K562 (cell line): ENCODE results near the gene HCAR1. TPM values are rescaled to one million over a fixed set of nuclear protein-coding genes. Genes with fewer than 3 reads are reported as not detected.

Experiments used
- ATF1 ChIP-seq, 2 experiments: fragments of 450-650 bp in 1 of 2; IDR thresholded peaks; 2 replicates each; pipeline ENCODE4 v1.6.1; 2016; ENCODE audit warnings: missing compliant biosample characterization in 1 of 2, missing genetic modification characterization in 1 of 2
- CEBPG ChIP-seq, 3 experiments: fragments of 200-800 bp in 1 of 3; sonication (Bioruptor generic) in 1 of 3; sonication (generic) in 1 of 3; formaldehyde crosslinking in 1 of 3; IDR thresholded peaks in 2 of 3; conservative IDR thresholded peaks in 1 of 3; 2 replicates each; pipeline versions ENCODE4 v1.6.1 to v1.8.0; 2016 to 2022; ENCODE audit warnings: missing compliant biosample characterization in 2 of 3, missing genetic modification characterization in 2 of 3, mild to moderate bottlenecking in 1 of 3, missing genetic modification reagents in 1 of 3
- CLOCK ChIP-seq: fragments of 250-450 bp; sonication (Bioruptor Pico); IDR thresholded peaks from 2 replicates; pipeline ENCODE4 v1.4.0; 2020; ENCODE audit warnings: mild to moderate bottlenecking, moderate library complexity, borderline replicate concordance
- CREM ChIP-seq: IDR thresholded peaks from 2 replicates; pipeline ENCODE4 v1.6.1; 2014; ENCODE audit warnings: antibody characterized with exemption, low read depth
- EP400 ChIP-seq: fragments of 450-650 bp; IDR thresholded peaks from 2 replicates; pipeline ENCODE4 v1.6.1; 2017; ENCODE audit warnings: antibody characterized with exemption, mild to moderate bottlenecking, moderate library complexity
- FOXP1 ChIP-seq: sonication (generic); formaldehyde crosslinking; IDR thresholded peaks from 2 replicates; pipeline ENCODE4 v1.8.0; 2022; ENCODE audit warnings: mild to moderate bottlenecking, missing genetic modification reagents
- RAD51 ChIP-seq: fragments of 450-650 bp; IDR thresholded peaks from 2 replicates; pipeline ENCODE4 v1.7.1; 2016; ENCODE audit warnings: low read depth, mild to moderate bottlenecking, borderline replicate concordance
- SMAD3 ChIP-seq: fragments of 450-650 bp; formaldehyde crosslinking; conservative IDR thresholded peaks from 2 replicates; pipeline ENCODE4 v1.4.0; 2020; ENCODE audit warnings: mild to moderate bottlenecking
- SP2 ChIP-seq: IDR thresholded peaks from 2 replicates; pipeline ENCODE4 v1.6.1; 2011; ENCODE audit warnings: mild to moderate bottlenecking, low read depth, low read length, moderate library complexity; ENCODE audit not compliant: poor library complexity, severe bottlenecking; ENCODE audit errors: extremely low read depth
- TAF15 ChIP-seq: fragments of 200-400 bp; formaldehyde crosslinking; IDR thresholded peaks from 2 replicates; pipeline ENCODE4 v1.6.1; 2017; ENCODE audit warnings: mild to moderate bottlenecking, low read depth, low read length, moderate library complexity
- ZNF780A ChIP-seq: fragments of 250-450 bp; sonication (Bioruptor Pico); IDR thresholded peaks from 2 replicates; pipeline ENCODE4 v1.5.0; 2021; ENCODE audit warnings: mild to moderate bottlenecking
- polyA plus RNA-seq, 8 experiments: library from polyadenylated mRNA; depleted of rRNA in 4 of 8; stranded (reverse) in 5 of 8; unstranded in 3 of 8; fragments of >200 nt; fragmentation: Nextera tagmentation in 2 of 8; fragmentation: Illumina TruSeq in 1 of 8; extraction: Ambion mirVana in 2 of 8; extraction: Trizol in 1 of 8; gene quantifications; 2 replicates each; pipeline versions ENCODE4 v1.2.1 to v1.2.3, GENCODE V29; 2011 to 2014; ENCODE audit warnings: inconsistent platforms in 1 of 8, missing spikeins in 1 of 8
- total RNA-seq, 7 experiments: library from RNA; depleted of rRNA in 6 of 7; stranded (reverse); fragments of >200 nt in 6 of 7; fragmentation: Illumina TruSeq in 2 of 7; extraction: Trizol in 2 of 7; gene quantifications; 2 replicates each; pipeline versions ENCODE4 v1.2.1 to v1.2.3, GENCODE V29; 2011 to 2021; ENCODE audit warnings: low replicate concordance in 1 of 7
- TF ChIP-seq, protein P1 (sequence below), 2 experiments: fragments of 200-800 bp in 1 of 2; sonication (Bioruptor generic) in 1 of 2; sonication (generic) in 1 of 2; formaldehyde crosslinking in 1 of 2; IDR thresholded peaks in 1 of 2; conservative IDR thresholded peaks in 1 of 2; 2 replicates each; pipeline versions ENCODE4 v1.5.0 to v1.6.1; 2016 to 2020; ENCODE audit warnings: missing compliant biosample characterization in 1 of 2, missing genetic modification characterization in 1 of 2, missing genetic modification reagents in 1 of 2
- TF ChIP-seq, protein P2 (sequence below): conservative IDR thresholded peaks from 2 replicates; pipeline ENCODE4 v1.6.1; 2011; ENCODE audit warnings: low read depth, mild to moderate bottlenecking, low read length; ENCODE audit not compliant: control insufficient read depth
- TF ChIP-seq, protein P3 (sequence below): fragments of 250-450 bp; sonication (Bioruptor Pico); IDR thresholded peaks from 2 replicates; pipeline ENCODE4 v1.8.0; 2021; ENCODE audit warnings: moderate library complexity, mild to moderate bottlenecking, inconsistent platforms
- TF ChIP-seq, protein P4 (sequence below): fragments of 250-450 bp; sonication (Bioruptor Pico); IDR thresholded peaks from 2 replicates; pipeline ENCODE4 v1.8.0; 2021; ENCODE audit warnings: moderate library complexity, mild to moderate bottlenecking, inconsistent platforms

Gene HCAR1
- total and polyA plus RNA-seq, 9 of the 15 experiments (the other 6 are each of a cell fraction or from before 2014, with no cell fraction given), result not detected

DNA sequence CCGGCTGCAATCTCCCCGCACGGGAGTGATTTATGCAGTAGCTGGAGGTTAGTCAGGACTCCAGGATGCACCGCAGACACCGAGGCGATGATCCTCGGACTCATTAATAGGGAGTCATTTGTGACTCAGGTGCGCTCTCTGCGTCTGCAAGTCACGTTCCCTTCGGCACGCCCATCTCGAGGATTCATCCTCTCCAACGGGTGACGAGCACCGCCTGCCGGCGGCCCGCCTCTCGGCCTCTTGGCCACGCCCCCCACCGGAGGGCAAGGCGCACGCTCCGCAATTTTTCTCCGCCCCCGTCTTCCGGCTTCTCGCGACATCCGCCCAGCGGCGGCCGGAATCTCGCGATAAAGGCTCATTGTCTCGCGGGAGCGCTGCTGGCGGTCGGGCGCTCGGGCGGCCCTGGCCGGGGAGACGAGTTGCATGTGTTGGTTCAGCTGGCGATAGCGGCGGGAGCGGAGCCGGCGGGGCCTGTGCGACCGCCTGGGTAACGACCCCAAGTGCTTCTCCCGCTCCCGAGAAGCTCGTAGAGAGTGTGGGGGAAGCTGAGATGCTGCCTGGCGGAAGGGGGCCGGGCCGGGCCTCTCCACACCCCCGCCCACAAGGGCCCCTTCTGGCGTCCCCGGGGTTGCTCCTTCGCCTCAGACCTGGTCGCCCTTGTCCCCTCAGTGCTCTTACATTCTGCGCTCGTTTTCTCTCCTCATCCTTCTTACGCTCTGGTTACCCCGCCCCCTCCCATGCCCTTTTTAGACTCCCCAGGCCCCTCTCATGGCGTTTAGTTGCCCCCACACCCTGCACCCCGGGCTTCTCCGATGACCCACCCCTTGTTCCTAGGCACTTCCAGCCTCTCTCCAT, 22.0 kb upstream of the HCAR1 start, which contains the start of gene DENR (continued):
- TF ChIP-seq ATF1 (CRISPR knock-in tag; IDR thresholded peaks at IDR 0.05) (no peak), ATF1 (tag; IDR thresholded peaks at IDR 0.05) (peak; percentile 69), CLOCK (CRISPR knock-in tag) (no peak), EP400 (peak; percentile 92), CREM (peak; percentile 78), CEBPG (CRISPR knock-in tag; IDR thresholded peaks at IDR 0.05) (no peak), CEBPG (tag; conservative IDR thresholded peaks at IDR 0.05 in 1 of 2, IDR thresholded peaks at IDR 0.05 in 1 of 2) (no peak), TAF15 (no peak), RAD51 (no peak), ZNF780A (CRISPR knock-in tag) (no peak), SMAD3 (no peak), FOXP1 (CRISPR knock-in tag) (peak; percentile 68; the same call in 1 of the 2 replicates), SP2 (no peak)
- TF ChIP-seq, protein P1, sequence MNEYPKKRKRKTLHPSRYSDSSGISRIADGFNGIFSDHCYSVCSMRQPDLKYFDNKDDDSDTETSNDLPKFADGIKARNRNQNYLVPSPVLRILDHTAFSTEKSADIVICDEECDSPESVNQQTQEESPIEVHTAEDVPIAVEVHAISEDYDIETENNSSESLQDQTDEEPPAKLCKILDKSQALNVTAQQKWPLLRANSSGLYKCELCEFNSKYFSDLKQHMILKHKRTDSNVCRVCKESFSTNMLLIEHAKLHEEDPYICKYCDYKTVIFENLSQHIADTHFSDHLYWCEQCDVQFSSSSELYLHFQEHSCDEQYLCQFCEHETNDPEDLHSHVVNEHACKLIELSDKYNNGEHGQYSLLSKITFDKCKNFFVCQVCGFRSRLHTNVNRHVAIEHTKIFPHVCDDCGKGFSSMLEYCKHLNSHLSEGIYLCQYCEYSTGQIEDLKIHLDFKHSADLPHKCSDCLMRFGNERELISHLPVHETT (CRISPR knock-in tag; conservative IDR thresholded peaks at IDR 0.05 in 1 of 2, IDR thresholded peaks at IDR 0.05 in 1 of 2), result peak in 1 of 2 experiments; percentile 61; a peak in 2 of 4 replicates
- TF ChIP-seq, protein P2, sequence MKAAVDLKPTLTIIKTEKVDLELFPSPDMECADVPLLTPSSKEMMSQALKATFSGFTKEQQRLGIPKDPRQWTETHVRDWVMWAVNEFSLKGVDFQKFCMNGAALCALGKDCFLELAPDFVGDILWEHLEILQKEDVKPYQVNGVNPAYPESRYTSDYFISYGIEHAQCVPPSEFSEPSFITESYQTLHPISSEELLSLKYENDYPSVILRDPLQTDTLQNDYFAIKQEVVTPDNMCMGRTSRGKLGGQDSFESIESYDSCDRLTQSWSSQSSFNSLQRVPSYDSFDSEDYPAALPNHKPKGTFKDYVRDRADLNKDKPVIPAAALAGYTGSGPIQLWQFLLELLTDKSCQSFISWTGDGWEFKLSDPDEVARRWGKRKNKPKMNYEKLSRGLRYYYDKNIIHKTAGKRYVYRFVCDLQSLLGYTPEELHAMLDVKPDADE, result 0 out of 2 replicates have a peak, but pooled peaks have one; percentile 39
- TF ChIP-seq, protein P3, sequence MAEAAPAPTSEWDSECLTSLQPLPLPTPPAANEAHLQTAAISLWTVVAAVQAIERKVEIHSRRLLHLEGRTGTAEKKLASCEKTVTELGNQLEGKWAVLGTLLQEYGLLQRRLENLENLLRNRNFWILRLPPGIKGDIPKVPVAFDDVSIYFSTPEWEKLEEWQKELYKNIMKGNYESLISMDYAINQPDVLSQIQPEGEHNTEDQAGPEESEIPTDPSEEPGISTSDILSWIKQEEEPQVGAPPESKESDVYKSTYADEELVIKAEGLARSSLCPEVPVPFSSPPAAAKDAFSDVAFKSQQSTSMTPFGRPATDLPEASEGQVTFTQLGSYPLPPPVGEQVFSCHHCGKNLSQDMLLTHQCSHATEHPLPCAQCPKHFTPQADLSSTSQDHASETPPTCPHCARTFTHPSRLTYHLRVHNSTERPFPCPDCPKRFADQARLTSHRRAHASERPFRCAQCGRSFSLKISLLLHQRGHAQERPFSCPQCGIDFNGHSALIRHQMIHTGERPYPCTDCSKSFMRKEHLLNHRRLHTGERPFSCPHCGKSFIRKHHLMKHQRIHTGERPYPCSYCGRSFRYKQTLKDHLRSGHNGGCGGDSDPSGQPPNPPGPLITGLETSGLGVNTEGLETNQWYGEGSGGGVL, result no peak
- TF ChIP-seq, protein P4, sequence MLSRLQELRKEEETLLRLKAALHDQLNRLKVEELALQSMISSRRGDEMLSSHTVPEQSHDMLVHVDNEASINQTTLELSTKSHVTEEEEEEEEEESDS (CRISPR knock-in tag), result no peak
